WTC11 (cell line): Measurements from ENCODE around the gene SLC6A1. TPM values are rescaled to one million over a fixed set of nuclear protein-coding genes. Genes with fewer than 3 reads are reported as not detected.

Source experiments
- ATAC-seq: fragments of 200-7000 bp; cut with Tn5 transposase; 2 replicates; pipeline ENCODE4 v1.10.0; 2021; ENCODE audit warnings: mild to moderate bottlenecking, moderate library complexity
- CTCF ChIA-PET: fragments of 300-600 bp; sonication (Branson Sonifier 250); formaldehyde crosslinking; loops from one replicate; lab custom pipeline; 2021; ENCODE audit warnings: antibody characterized with exemption; lab: Charles Lee
- POLR2A ChIA-PET: fragments of 350-600 bp; sonication (Branson Sonifier 250); formaldehyde crosslinking; loops from one replicate; lab custom pipeline; 2021; ENCODE audit warnings: antibody characterized with exemption; lab: Charles Lee
- DNase-seq: peaks from one replicate; pipeline ENCODE4 v3.0.0; 2021; ENCODE audit warnings: low spot score
- H3K27ac Mint-ChIP-seq: 2 replicates; pipeline ENCODE4 v1.8.0; 2021; ENCODE audit warnings: mixed read lengths
- H3K27me3 Mint-ChIP-seq: 2 replicates; pipeline ENCODE4 v1.8.0; 2021; ENCODE audit warnings: low read depth, mild to moderate bottlenecking, moderate library complexity, mixed read lengths
- H3K36me3 Mint-ChIP-seq: 2 replicates; pipeline ENCODE4 v1.8.0; 2021; ENCODE audit warnings: mixed read lengths
- H3K4me1 Mint-ChIP-seq: 2 replicates; pipeline ENCODE4 v1.8.0; 2022; ENCODE audit warnings: mixed read lengths
- H3K4me3 Mint-ChIP-seq: 2 replicates; pipeline ENCODE4 v1.8.0; 2021; ENCODE audit warnings: mild to moderate bottlenecking, moderate library complexity, mixed read lengths
- H3K9me3 Mint-ChIP-seq: 2 replicates; pipeline ENCODE4 v1.8.0; 2021; ENCODE audit warnings: mixed read lengths
- AFF4 ChIP-seq: sonication (generic); formaldehyde crosslinking; IDR thresholded peaks from 2 replicates; pipeline ENCODE4 v1.8.1; 2023; ENCODE audit warnings: mild to moderate bottlenecking, missing genetic modification reagents, borderline replicate concordance
- CREB1 ChIP-seq: sonication (generic); formaldehyde crosslinking; IDR thresholded peaks from 2 replicates; pipeline ENCODE4 v1.8.0; 2023; ENCODE audit warnings: mild to moderate bottlenecking, missing genetic modification reagents
- ELF4 ChIP-seq: sonication (generic); formaldehyde crosslinking; IDR thresholded peaks from 2 replicates; pipeline ENCODE4 v1.8.1; 2022; ENCODE audit warnings: low read depth, mild to moderate bottlenecking, moderate library complexity, missing genetic modification reagents
- GRHL2 ChIP-seq: fragments of 250-450 bp; sonication (Bioruptor Pico); IDR thresholded peaks from 2 replicates; pipeline ENCODE4 v1.8.0; 2022; ENCODE audit warnings: mild to moderate bottlenecking, moderate library complexity; ENCODE audit not compliant: insufficient replicate concordance, severe bottlenecking
- GTF2I ChIP-seq: fragments of 250-450 bp; sonication (Bioruptor Pico); conservative IDR thresholded peaks from 2 replicates; pipeline ENCODE4 v1.4.0; 2021; ENCODE audit warnings: mild to moderate bottlenecking
- JUN ChIP-seq: sonication (generic); formaldehyde crosslinking; IDR thresholded peaks from 2 replicates; pipeline ENCODE4 v1.8.0; 2023; ENCODE audit warnings: mild to moderate bottlenecking, missing genetic modification reagents
- KAT7 ChIP-seq: sonication (generic); formaldehyde crosslinking; IDR thresholded peaks from 2 replicates; pipeline ENCODE4 v1.8.1; 2023; ENCODE audit warnings: missing genetic modification reagents, mild to moderate bottlenecking, borderline replicate concordance
- MAX ChIP-seq: sonication (generic); formaldehyde crosslinking; IDR thresholded peaks from 2 replicates; pipeline ENCODE4 v1.8.0; 2022; ENCODE audit warnings: mild to moderate bottlenecking, missing genetic modification reagents
- NFE2L1 ChIP-seq: sonication (generic); formaldehyde crosslinking; IDR thresholded peaks from 2 replicates; pipeline ENCODE4 v1.8.1; 2023; ENCODE audit warnings: missing genetic modification reagents
- NR1H2 ChIP-seq: sonication (generic); formaldehyde crosslinking; IDR thresholded peaks from 2 replicates; pipeline ENCODE4 v1.9.0; 2021; ENCODE audit warnings: mild to moderate bottlenecking, moderate library complexity, missing genetic modification reagents
- OVOL2 ChIP-seq: fragments of 250-450 bp; sonication (Bioruptor Pico); IDR thresholded peaks from 2 replicates; pipeline ENCODE4 v1.9.0; 2021; ENCODE audit warnings: mild to moderate bottlenecking, borderline replicate concordance
- RELA ChIP-seq: sonication (generic); formaldehyde crosslinking; IDR thresholded peaks from 2 replicates; pipeline ENCODE4 v1.8.1; 2022; ENCODE audit warnings: missing genetic modification reagents, mild to moderate bottlenecking, borderline replicate concordance
- TCF7 ChIP-seq: sonication (generic); formaldehyde crosslinking; IDR thresholded peaks from 2 replicates; pipeline ENCODE4 v1.8.0; 2022; ENCODE audit warnings: mild to moderate bottlenecking, low read depth, missing genetic modification reagents, moderate library complexity
- TEAD4 ChIP-seq: sonication (generic); formaldehyde crosslinking; IDR thresholded peaks from 2 replicates; pipeline ENCODE4 v1.8.0; 2022; ENCODE audit warnings: mild to moderate bottlenecking, missing genetic modification reagents
- TP53 ChIP-seq: sonication (generic); formaldehyde crosslinking; IDR thresholded peaks from 2 replicates; pipeline ENCODE4 v1.8.1; 2023; ENCODE audit warnings: mild to moderate bottlenecking, missing genetic modification reagents
- ZNF317 ChIP-seq: sonication (generic); formaldehyde crosslinking; IDR thresholded peaks from 2 replicates; pipeline ENCODE4 v1.8.1; 2023; ENCODE audit warnings: low read depth, mild to moderate bottlenecking, moderate library complexity, missing genetic modification reagents, borderline replicate concordance
- ZNF512 ChIP-seq: sonication (generic); formaldehyde crosslinking; IDR thresholded peaks from 2 replicates; pipeline ENCODE4 v1.8.1; 2022; ENCODE audit warnings: missing genetic modification reagents, borderline replicate concordance
- ZSCAN18 ChIP-seq: fragments of 250-450 bp; sonication (Bioruptor Pico); IDR thresholded peaks from 2 replicates; pipeline ENCODE4 v2.1.2; 2022; ENCODE audit warnings: mild to moderate bottlenecking, moderate library complexity
- total RNA-seq: library from RNA; stranded (reverse); gene quantifications from 3 replicates; pipeline ENCODE4 v1.2.3, GENCODE V29; 2021
- TF ChIP-seq, protein P1 (sequence below): fragments of 250-450 bp; sonication (Bioruptor Pico); IDR thresholded peaks from 2 replicates; pipeline ENCODE4 v1.9.0; 2021; ENCODE audit warnings: moderate library complexity, mild to moderate bottlenecking, inconsistent platforms, borderline replicate concordance
- TF ChIP-seq, protein P2 (sequence below): sonication (generic); formaldehyde crosslinking; IDR thresholded peaks from 2 replicates; pipeline ENCODE4 v1.8.0; 2023; ENCODE audit warnings: mild to moderate bottlenecking, missing genetic modification reagents
- TF ChIP-seq, protein P3 (sequence below): sonication (generic); formaldehyde crosslinking; IDR thresholded peaks from 2 replicates; pipeline ENCODE4 v1.8.1; 2022; ENCODE audit warnings: mild to moderate bottlenecking, moderate library complexity, missing genetic modification reagents
- TF ChIP-seq, protein P4 (sequence below): sonication (generic); formaldehyde crosslinking; IDR thresholded peaks from 2 replicates; pipeline ENCODE4 v1.8.1; 2022; ENCODE audit warnings: mild to moderate bottlenecking, missing genetic modification reagents, moderate library complexity, borderline replicate concordance

SLC6A1 gene
- total RNA-seq, 1 experiment from 2014 or later: 0.72 TPM

GRCh38 chr3:10948326-10948725 lies 44.2 kb upstream of the SLC6A1 start:
- H3K27me3 Mint-ChIP-seq: no peaks in the 10 kb centered on the region; the same call in 1 of the 2 replicates
- no peak for TF ChIP-seq NR1H2 (CRISPR knock-in tag)
- TF ChIP-seq NFE2L1 (CRISPR knock-in tag): no peak
- TF ChIP-seq TP53: no peak
- TF ChIP-seq ZNF317 (CRISPR knock-in tag): no peak
- no peak for TF ChIP-seq TEAD4 (CRISPR knock-in tag)
- no peak for TF ChIP-seq TCF7 (CRISPR knock-in tag)
- TF ChIP-seq, protein P1, sequence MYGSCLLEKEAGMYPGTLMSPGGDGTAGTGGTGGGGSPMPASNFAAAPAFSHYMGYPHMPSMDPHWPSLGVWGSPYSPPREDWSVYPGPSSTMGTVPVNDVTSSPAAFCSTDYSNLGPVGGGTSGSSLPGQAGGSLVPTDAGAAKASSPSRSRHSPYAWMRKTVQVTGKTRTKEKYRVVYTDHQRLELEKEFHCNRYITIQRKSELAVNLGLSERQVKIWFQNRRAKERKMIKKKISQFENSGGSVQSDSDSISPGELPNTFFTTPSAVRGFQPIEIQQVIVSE (CRISPR knock-in tag): no peak
- H3K4me1 Mint-ChIP-seq: peaks cover 2% of the 10 kb centered on the region; the same call in 1 of the 2 replicates
- ChIA-PET CTCF (interaction anchor here (1.0 to 2.2 kb wide), 3 partner anchors 10 to 112 kb away, joined by 3 to 12 read pairs (median 4); no protein-coding TSS in a partner anchor), POLR2A (no interaction called here)
- H3K36me3 Mint-ChIP-seq: no peaks in the 10 kb centered on the region
- ATAC-seq (no peak), DNase-seq (no peak)
- peaks cover 3% of the 10 kb centered on the region; the same call in 1 of the 2 replicates for H3K9me3 Mint-ChIP-seq
- H3K4me3 Mint-ChIP-seq: no peak overlapping the region
- no peak overlapping the region for H3K27ac Mint-ChIP-seq

DNA sequence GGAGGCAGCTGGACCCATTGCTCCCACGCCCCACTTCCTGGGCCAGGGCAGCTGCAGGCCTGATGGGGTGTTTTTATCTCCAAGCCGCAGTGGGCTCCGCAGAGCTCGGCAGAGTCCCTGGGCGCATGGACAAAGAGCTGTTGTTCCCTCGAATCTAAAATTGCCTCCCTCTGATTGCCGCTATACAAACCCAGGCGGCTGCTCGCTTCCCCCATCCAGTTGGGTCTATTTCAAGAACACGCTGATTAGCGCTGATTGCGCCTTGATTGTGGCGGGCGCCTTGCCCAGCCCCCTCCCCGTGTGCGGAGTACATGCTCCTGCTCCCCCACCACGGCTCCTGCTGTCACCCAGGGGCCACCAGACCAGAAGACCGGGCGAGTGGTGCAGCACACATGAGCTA lies 43.4 kb upstream of the SLC6A1 start:
- DNase-seq: no peak
- ChIA-PET POLR2A (no interaction called here), CTCF (interaction anchor here (0.9 to 2.2 kb wide), 5 partner anchors 9 to 190 kb away, joined by 3 to 12 read pairs (median 3); no protein-coding TSS in a partner anchor)
- no peak overlapping the region for H3K27ac Mint-ChIP-seq
- ATAC-seq: no peak
- peaks cover 2% of the 10 kb centered on the region; the same call in 1 of the 2 replicates for H3K4me1 Mint-ChIP-seq
- H3K36me3 Mint-ChIP-seq: no peaks in the 10 kb centered on the region
- no peaks in the 10 kb centered on the region for H3K9me3 Mint-ChIP-seq
- H3K27me3 Mint-ChIP-seq: no peaks in the 10 kb centered on the region; the same call in 1 of the 2 replicates
- H3K4me3 Mint-ChIP-seq: no peak overlapping the region
- no peak for TF ChIP-seq CREB1 (CRISPR knock-in tag)
- no peak for TF ChIP-seq AFF4 (CRISPR knock-in tag)
- TF ChIP-seq OVOL2: no peak
- TF ChIP-seq, protein P2, sequence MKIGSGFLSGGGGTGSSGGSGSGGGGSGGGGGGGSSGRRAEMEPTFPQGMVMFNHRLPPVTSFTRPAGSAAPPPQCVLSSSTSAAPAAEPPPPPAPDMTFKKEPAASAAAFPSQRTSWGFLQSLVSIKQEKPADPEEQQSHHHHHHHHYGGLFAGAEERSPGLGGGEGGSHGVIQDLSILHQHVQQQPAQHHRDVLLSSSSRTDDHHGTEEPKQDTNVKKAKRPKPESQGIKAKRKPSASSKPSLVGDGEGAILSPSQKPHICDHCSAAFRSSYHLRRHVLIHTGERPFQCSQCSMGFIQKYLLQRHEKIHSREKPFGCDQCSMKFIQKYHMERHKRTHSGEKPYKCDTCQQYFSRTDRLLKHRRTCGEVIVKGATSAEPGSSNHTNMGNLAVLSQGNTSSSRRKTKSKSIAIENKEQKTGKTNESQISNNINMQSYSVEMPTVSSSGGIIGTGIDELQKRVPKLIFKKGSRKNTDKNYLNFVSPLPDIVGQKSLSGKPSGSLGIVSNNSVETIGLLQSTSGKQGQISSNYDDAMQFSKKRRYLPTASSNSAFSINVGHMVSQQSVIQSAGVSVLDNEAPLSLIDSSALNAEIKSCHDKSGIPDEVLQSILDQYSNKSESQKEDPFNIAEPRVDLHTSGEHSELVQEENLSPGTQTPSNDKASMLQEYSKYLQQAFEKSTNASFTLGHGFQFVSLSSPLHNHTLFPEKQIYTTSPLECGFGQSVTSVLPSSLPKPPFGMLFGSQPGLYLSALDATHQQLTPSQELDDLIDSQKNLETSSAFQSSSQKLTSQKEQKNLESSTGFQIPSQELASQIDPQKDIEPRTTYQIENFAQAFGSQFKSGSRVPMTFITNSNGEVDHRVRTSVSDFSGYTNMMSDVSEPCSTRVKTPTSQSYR (CRISPR knock-in tag): no peak
- no peak for TF ChIP-seq RELA
- TF ChIP-seq, protein P3, sequence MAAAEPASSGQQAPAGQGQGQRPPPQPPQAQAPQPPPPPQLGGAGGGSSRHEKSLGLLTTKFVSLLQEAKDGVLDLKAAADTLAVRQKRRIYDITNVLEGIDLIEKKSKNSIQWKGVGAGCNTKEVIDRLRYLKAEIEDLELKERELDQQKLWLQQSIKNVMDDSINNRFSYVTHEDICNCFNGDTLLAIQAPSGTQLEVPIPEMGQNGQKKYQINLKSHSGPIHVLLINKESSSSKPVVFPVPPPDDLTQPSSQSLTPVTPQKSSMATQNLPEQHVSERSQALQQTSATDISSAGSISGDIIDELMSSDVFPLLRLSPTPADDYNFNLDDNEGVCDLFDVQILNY (CRISPR knock-in tag): no peak
- TF ChIP-seq ELF4: no peak
- TF ChIP-seq NFE2L1 (CRISPR knock-in tag): no peak
- no peak for TF ChIP-seq TEAD4 (CRISPR knock-in tag)
- no peak for TF ChIP-seq GTF2I (CRISPR knock-in tag)
- TF ChIP-seq, protein P4, sequence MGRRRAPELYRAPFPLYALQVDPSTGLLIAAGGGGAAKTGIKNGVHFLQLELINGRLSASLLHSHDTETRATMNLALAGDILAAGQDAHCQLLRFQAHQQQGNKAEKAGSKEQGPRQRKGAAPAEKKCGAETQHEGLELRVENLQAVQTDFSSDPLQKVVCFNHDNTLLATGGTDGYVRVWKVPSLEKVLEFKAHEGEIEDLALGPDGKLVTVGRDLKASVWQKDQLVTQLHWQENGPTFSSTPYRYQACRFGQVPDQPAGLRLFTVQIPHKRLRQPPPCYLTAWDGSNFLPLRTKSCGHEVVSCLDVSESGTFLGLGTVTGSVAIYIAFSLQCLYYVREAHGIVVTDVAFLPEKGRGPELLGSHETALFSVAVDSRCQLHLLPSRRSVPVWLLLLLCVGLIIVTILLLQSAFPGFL (CRISPR knock-in tag): no peak
- TF ChIP-seq KAT7 (CRISPR knock-in tag): no peak
- no peak for TF ChIP-seq GRHL2 (CRISPR knock-in tag)
- no peak for TF ChIP-seq JUN (CRISPR knock-in tag)
- no peak for TF ChIP-seq ZSCAN18 (CRISPR knock-in tag)
- TF ChIP-seq ZNF512 (CRISPR knock-in tag): no peak
- no peak for TF ChIP-seq MAX (CRISPR knock-in tag)
